GM18868 (cell line): ENCODE results near the gene TNFRSF19.

Experiments
- ATAC-seq: cut with Tn5 transposase; IDR thresholded peaks from one replicate; pipeline ENCODE4 v1.9.1; 2021; ENCODE audit warnings: mild to moderate bottlenecking, moderate library complexity; ENCODE audit not compliant: unreplicated experiment

Gene TNFRSF19

DNA sequence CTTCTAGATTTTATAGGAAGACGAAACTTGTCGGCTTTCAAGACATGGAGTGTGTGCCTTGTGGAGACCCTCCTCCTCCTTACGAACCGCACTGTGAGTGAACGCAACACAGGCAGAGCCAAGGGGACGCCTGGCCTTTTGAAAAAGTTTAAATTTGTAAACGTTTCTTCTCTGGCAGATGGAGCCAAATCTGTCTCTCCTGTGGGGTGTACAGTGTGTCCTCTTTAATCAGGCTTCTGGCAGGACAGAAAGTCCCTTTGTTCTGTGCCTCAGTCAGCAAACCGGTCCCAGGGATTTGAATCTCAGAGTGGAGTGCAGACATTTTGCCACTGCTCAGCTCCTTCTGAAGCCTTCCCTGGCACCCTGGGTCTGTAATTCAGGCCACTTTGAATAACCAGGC lies 56.5 kb downstream of the TNFRSF19 start:
- no peak for ATAC-seq

DNA sequence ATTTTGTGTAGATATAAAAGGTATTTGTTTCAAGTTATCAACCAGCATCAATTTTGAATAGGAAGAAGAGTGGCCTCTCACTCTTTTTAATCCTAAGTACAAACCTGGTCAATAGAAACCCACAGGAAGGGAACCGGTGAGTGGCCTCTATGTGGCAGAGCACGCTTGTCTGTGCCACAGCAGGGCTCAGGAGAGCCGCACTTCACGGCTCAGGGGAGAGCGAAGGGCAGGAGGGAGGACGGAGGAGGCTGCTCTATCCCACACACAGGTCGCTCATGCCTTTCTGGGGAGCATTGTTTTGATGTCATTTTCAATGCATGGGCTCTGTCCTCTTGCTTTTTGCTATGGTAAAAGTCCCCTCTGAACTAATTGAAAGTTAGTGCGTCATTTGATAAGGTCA lies 57.2 kb downstream of the TNFRSF19 start:
- no peak for ATAC-seq

DNA sequence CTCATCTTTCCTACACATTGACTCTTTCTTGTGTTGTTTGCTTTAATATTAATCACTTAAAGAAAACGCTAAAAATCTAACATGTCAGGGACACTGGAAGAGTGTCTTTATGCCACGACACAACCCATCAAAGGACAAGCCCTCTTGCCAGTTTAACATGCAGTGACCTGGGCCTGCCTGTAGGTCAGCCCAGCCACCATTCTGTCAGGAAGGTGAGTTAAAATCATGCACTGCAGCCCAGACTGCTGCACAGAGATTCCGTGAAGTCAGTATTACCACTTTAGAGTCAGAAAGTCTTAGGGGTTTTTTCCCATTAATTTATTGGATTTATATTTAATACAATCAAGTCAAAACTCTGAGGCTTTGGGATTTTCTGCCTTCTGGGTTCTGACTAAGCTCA lies 58.0 kb downstream of the TNFRSF19 start:
- ATAC-seq = no peak

DNA sequence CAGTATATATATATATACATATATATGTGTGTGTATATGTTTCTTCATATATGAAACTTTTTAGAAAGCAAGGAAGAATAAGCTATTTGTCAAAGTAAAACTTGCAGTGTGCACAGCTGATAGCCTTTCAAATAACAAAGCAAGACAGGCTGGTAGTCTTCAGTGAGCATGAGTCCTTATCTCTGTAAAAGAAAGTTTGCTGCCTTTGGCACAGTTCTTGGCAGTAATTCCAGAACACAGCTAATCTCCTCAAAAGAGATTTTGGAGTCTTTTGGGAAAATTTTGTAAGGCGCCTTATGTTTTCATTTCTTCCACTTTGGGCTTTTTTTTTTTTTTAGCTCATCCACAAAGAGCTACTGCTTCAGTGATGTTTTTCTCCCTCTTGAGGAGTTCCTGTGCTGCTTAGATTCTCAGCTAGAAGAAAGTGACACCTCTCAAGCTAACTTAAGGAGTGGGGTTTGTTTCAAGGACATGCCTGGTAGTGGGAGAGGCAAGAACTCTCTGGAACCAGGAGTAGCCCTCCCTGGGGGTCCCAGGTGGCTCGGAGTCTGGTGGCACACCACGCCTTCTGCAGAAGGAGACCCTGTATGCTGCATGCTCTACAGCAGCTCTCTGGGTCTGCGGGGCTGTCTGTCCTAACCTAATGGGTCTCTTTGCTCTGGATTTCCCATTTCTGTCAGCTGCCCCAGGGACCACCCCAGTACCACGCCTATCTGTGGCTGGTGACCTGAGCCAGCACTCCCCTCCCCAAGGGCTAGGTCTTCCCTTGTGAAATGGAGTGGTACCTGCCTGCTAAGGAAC lies 58.8 kb downstream of the TNFRSF19 start:
- no peak for ATAC-seq

DNA sequence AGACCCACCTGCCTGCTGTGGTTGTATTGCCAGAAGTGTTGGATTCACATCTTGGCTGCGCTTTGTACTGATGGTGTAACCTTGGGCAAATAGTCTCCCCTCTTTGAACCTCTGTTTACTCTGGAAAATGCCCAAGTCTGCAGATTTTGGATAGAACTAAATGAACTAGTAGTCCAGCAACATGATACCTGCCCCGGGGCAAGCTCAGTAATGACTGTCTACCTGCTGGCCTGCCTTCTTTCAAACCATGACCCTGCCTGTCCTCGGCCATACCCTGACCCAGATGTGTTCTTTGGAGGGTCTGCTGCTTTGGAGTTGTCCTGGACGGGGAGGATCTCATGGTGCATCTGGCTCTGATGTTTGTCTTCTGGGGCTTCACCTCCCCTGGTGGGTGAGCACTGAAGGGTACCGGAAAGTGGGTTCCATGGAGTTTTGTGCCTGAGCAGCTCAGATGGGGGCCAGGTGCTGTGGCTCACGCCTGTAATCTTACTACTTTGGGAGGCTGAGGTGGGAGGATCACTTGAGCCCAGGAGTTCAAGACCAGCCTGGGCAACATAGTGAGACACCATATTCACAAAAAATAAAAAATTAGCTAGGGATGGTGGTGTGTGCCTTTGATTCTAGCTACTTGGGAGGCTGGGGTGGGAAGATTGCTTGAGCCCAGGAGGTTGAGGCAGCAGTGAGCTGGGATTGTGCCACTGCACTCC lies 59.5 kb downstream of the TNFRSF19 start:
- no peak for ATAC-seq

DNA sequence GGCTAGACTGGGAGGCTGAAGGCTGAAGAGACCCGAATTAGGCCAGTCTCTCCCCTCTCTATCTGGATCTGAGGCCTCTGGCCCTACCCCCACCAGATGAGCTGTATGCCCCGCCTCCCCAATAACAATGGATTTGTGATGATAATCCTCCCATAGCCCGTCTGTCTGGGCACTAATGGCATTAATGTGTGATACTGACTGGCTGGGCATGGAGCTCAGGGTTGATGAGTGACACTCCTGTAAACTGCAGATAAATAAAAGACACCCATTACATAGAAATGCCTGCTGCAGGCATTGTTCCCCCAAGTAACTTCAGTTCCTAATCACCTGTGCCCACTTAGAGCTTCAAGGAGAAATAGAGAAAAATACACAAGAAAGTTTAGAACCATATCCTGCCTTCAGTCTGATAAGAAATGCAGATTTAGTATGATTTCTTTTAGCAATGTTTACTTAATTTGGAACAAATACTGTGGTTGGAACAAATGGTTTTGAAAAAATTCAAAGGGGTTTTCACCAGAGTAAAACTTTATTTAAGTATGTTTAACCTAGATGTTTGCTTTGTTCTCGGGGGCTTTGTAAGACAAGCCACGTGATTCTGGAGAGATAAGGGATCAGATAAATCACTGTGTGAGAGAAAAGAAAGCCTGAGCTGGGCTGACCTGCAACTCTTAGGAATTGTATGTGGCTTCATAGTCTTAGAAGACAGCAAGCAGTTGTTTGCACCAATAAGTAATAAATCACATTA lies 60.3 kb downstream of the TNFRSF19 start:
- ATAC-seq = no peak

DNA sequence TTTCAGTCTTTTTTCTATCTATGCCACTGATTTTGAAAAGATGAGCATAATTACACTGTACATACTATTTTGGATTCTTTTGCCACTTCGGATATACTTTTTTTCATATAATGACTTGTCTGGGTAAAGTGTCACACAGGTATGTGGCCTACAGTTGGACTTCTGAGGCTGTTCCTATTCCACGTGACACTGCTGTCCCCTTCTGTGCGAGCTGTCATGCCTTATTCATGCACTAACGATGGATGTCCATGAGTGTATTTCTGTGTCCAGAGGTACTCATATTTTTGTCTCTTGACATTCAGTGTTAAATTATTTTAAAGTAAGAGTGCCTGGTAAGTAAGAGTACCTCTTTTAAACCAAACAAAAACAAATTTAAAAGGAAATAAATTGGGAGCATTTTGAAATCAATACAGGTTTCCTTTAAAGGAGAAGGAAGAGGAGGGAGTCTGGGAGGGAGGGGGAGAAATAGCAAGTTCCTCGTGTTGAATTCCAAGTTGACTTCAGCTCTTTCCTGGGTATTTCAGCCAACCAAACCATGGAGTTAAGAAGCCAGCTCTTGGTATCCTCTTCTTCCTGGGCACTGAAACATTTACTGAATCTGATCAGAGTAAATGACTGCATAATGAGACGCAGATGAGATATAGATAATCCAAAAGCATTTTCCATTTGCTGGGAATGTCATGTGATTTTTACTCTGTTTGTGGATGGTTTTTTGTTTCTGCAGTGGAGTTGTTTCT lies 61.3 kb downstream of the TNFRSF19 start:
- ATAC-seq = no peak

DNA sequence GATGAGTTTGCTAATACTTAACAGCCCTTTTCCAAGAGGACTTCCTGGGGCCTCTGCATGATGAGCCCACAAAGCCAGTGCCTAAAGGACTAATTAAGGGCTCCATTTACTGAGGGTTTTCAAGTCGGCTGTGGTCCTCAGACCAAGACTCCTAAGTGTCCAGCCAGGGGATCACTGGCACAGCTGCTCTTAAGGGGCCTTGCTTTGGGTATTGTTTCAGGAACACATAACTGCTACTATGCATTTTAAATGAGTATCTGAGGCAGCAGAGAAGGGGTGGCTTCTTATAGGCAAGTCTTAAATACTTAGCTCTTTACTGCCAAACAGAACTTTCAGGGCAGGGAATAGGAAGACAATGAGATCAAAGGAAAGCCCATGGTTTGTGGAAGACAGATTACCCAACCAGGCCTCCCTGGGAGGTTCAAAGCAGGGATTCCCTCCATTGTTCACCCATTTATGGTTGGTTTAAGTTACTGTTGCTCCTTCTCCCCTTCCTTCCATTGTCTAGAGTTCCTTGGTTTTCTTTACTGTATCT lies 61.9 kb downstream of the TNFRSF19 start:
- no peak for ATAC-seq

DNA sequence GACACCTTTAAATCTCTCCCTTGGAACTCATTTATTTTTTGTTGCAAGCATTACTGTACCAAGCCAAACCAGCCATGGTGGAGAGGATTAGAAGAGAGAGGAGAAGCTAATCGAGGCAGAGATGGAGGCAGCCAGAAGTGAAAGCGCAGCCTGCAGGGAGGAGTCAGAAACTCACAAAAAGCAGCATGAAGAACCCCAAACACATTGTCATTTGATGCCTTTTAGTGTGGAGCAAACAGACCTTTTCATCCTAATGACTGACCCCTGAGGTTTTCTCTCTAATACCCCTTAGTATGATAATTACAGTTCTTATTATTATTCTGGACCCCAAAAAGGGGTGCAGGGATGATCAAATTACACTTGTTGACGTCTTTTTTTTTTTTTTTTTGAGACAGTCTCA lies 62.5 kb downstream of the TNFRSF19 start:
- no peak for ATAC-seq

DNA sequence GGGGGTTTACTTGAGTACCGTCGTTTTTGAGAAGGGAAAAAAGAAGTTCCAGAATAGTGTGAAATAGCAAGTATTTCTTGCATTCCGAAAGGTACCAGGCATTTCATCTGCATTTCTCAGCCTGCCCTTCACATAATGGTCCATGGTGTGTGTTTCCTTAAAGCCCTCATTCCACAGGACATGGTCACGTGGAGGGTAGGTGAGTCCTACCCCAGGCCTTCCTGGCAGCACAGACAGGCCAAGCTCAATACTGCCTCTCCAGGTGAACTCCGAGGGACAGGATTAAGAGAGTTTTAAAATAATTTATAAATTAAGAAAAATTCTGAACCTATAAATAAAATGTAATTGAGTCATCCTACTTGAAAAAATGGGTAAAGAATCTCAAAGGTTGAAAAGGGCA lies 64.7 kb downstream of the TNFRSF19 start:
- ATAC-seq = no peak

DNA sequence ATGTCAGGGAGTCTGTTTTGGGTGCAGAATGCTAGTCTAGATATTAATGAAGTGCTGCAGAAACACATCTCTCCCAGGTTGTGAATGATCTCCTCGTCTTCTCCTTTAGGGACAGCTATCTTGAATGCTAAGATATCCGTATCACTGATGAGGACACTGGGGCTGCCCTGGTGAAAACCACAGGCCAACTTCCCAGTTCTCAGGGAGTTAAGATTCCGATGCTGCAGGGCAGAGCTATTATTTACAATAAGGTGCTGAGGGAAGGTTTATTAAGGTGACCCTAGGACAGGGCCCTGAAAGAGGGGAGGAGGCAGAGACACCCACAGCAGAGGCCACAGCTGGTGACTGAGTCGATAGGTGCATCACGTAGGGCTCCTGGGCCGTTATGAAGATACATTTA lies 66.1 kb downstream of the TNFRSF19 start:
- ATAC-seq = no peak

DNA sequence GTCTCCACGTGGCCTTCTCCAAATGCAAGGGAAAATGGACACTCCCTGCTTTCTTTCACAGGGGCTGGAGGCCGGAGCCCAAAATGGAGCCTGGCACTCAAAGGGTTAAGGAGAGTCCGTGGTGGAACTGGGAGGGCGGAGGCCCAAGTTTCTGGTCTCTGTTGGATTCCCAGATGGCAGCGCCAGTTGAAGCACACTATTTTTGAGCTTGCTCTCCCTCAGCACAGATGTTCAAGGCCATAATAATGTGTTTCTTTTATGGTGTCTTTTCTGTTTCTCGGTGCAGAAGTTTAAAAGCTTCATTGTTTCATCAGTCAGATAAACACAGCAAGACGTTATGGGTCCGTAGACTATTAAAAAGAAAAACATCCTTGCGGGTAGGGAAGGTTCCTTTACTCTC lies 67.6 kb downstream of the TNFRSF19 start:
- no peak for ATAC-seq

DNA sequence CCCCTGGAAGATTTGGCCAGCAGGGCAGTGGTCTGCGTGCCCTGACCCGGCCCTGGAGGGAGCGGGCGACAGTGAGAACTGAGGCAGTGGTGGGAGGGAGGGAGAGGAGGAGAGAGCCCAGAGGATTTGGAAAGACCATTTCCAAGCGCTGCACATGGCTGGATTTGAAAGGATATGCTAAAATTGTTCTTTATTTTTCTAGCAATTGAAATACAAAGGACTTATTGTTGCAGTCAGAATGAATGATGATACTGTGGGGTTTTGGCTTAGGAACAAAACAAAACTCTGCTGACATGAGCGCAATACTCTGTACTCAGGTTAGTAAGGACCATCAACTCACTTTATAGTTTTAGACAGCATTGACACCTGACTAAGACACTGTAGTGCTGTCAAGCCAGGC lies 69.5 kb downstream of the TNFRSF19 start:
- ATAC-seq = no peak

DNA sequence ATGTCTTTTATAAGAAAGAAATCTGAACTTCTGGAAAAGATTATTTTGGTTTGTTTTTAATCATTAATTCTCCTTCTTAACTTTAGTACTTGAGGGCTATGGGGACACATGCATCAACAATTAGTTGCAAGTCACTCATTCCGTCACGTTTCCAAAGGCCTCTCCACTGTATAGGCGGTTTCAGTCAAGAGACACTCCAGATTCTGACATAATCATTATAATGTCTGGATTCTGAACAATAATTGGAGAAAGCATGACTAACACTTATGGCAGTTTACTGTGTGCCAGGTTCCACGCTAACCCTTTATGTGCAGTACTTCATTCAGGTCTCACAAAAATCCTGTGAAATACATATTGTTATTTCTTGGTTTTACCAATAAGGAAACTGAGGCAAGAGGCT lies 71.9 kb downstream of the TNFRSF19 start:
- no peak for ATAC-seq

DNA sequence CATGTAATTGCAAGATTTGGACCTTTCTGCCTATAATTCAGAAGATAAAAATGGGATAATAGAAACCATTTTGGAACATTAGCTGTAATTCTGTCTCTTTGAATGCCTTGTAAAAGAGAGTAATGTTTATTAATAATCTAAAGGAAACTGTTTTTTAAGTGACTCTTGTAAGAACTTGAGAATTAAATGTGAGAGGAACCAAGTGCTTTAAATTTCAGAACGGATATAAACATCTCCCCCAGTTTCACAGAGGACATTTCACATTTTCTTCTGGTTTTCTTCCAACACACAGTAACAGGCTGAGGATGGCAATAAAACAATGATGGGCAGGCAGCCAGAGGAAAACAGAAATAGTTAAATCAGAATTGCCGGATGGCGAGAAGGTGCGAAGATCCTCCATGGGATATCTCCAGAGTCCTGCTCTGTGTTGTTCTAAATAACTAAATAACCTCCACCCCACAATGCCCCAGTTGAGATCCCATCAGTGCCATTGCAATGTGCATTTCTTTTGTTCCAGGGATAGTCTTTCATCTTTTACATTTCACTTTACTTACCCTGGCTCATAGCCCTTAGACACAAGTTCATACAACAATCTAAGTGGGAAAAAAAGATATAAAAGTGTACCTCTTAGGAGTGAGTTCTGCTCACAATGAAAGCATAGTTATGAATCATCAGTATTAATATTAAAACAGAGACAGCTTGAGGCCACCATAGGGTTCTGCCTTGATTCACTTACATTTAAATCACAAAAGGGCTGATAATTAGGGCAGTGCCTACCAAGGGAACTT lies 73.3 kb downstream of the TNFRSF19 start:
- ATAC-seq = no peak

DNA sequence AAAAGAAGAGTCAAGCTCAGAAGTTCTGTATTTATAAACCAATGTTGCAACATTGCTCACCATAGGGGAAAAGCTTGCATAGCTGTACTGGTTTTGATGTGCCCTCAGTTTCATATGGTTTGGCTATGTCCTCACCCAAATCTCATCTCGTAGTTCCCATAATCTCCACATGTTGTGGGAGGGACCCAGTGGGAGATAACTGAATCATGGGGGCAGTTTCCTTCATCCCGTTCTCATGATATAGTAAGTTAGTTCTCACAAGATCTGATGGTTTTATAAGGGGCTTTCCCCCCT lies 73.9 kb downstream of the TNFRSF19 start:
- ATAC-seq = no peak

DNA sequence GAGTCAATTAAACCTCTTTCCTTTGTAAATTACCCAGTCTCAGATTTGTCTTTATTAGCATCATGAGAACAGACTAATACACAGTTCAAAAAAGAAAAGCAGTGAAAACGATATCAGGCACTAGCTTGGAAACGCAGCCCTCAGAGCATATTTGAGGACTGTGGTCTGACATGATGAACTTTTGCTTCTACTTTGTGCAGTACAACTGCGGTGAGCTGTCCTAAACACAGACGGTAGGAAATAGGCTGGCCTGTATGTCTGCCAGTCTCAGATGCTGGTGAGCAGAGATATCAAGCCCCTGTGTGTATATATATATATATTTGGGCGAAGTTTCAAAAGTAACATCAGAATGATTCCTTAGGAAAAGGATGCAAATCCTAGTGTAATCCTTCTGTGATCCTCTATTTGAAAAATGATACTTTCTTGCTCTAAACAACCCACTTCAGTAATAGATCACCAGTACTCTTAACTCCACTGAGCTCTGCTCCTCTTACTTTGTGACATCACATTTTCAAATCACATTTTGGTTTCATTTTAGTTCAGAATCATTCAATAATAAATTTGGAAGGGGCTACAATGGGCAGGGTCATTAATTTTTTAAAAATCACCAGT lies 74.4 kb downstream of the TNFRSF19 start:
- no peak for ATAC-seq

DNA sequence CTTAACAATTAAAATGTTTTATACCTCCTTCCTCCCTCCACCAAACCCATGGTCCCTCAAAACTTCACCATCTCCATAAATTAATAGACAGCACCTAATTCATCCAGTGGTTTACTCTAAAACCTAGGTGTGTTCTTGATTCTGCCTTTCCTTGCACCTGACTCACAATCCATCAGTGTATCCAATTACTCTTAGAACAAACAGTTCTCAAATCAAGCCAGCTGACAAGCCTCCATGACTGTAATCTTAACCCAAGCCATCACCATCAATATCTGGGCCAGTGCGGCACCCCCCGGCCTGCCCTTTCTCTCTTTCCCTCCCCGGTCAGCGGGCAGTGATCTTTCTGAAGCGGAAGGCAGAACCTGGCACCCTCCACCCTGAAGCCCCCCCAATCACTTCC lies 75.6 kb downstream of the TNFRSF19 start:
- ATAC-seq = no peak

DNA sequence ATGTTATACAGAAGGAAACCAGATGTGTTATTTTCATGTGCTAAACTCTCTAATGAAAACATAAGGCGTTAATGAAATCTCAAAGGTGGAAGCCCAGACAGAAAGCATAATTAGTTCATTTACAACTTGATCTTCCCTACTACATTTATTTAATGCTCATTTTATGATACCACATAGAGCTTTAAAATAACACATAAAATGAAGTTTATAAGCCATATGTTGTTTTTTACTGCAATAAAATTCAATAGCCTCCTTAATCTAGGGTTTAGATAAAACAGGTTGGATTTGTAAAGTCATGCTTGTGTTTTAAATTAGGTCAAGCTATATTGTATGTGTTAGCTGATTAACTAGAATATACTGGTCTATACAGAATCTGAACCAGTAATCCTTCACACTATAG lies 81.2 kb downstream of the TNFRSF19 start:
- no peak for ATAC-seq

DNA sequence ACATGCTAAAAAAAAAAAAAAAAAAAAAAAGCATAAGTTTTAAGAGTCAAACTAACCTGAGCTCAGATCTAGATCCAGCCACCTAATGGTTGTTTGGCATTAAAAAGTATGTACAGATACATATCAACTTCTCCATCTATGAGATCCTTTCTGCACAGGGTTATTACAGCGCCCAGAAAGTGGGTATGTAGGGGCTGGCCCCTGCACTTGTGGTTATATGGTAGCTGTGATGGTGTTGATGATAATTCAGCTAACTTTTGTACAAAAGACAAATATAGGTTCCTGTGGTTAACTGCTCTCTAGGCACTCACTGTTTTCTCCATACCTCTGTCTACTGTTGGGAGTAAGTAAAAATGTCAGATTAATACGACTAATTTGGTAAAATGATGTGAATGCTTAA lies 81.7 kb downstream of the TNFRSF19 start:
- no peak for ATAC-seq
